D721Med (cell line): ENCODE data around the gene ITGA11.

Experiments used
- DNase-seq: peaks from one replicate; pipeline ENCODE4 v3.0.0; 2011; ENCODE audit warnings: low spot score; ENCODE audit not compliant: insufficient read length
- FAIRE-seq: peaks from 2 replicates; lab custom pipeline; 2011; peaks lifted over from hg19 to GRCh38; lab: Jason Lieb, UNC
- CTCF ChIP-seq: IDR thresholded peaks from 2 replicates; pipeline ENCODE4 v1.5.1; 2012; ENCODE audit warnings: mild to moderate bottlenecking, control low read depth; ENCODE audit not compliant: insufficient read depth; ENCODE audit errors: missing control alignments

The ITGA11 gene

GRCh38 chr15:68274201-68274848 is 157.6 kb downstream of the ITGA11 start:
- no peak for TF ChIP-seq CTCF
- no peak for FAIRE-seq
- no peak for DNase-seq

- no peak for TF ChIP-seq CTCF
- DNase-seq (no peak), FAIRE-seq (no peak)
These were observed 159.2 kb downstream of the ITGA11 start for GRCh38 chr15:68272721-68273271.

GRCh38 chr15:68271854-68272471 is 160.0 kb downstream of the ITGA11 start:
- no peak for FAIRE-seq
- DNase-seq = no peak
- no peak for TF ChIP-seq CTCF

- FAIRE-seq (no peak), DNase-seq (no peak)
- TF ChIP-seq CTCF = no peak
These were observed 163.6 kb downstream of the ITGA11 start for GRCh38 chr15:68268405-68268804.

GRCh38 chr15:68265674-68266073 is 166.3 kb downstream of the ITGA11 start:
- DNase-seq (no peak), FAIRE-seq (no peak)
- TF ChIP-seq CTCF = no peak

GRCh38 chr15:68265081-68265480 is 166.9 kb downstream of the ITGA11 start:
- FAIRE-seq = no peak
- no peak for DNase-seq
- no peak for TF ChIP-seq CTCF

- no peak for TF ChIP-seq CTCF
- no peak for FAIRE-seq
- no peak for DNase-seq
These were observed 167.7 kb downstream of the ITGA11 start for GRCh38 chr15:68264282-68264681.
